Right lobe of liver (tissue), 4 donors: Measurements from ENCODE around the gene KRTAP16-1.

Experiments
- CTCF ChIP-seq, 4 donors: fragments of 200-600 bp in 3 of 4; fragments of 450-650 bp in 1 of 4; IDR thresholded peaks; one replicate each; pipeline versions ENCODE4 v1.5.1 to v1.8.0; 2016 to 2022; ENCODE audit warnings: antibody characterized with exemption in 4 of 4, mild to moderate bottlenecking in 2 of 4
- POLR2A ChIP-seq: fragments of 450-650 bp; IDR thresholded peaks from one replicate; pipeline ENCODE4 v1.6.1; 2017; ENCODE audit warnings: antibody characterized with exemption, mild to moderate bottlenecking
- donor health status: DM: no; HTN: no; CAD: no.
- donor health status: DM: no; HTN: no; CAD: no.
- donor health status: DM: no; HTN: yes; CAD: no.

- TF ChIP-seq CTCF (IDR thresholded peaks at IDR 0.05) (no peak), POLR2A (no peak)
These were observed 31.4 kb upstream of the KRTAP16-1 start for GRCh38 chr17:41340494-41340893.
